Nephron (organoid): ENCODE measurements around the gene THBD.

Experiments used
- H3K27ac Mint-ChIP-seq, 3 experiments: 2 replicates each; pipeline ENCODE4 v1.8.0; 2020; ENCODE audit warnings: mixed read lengths in 3 of 3, mild to moderate bottlenecking in 2 of 3, moderate library complexity in 1 of 3
- H3K27me3 Mint-ChIP-seq: 2 replicates; pipeline ENCODE4 v1.8.0; 2021; ENCODE audit warnings: low read depth, mild to moderate bottlenecking, moderate library complexity, mixed read lengths
- H3K36me3 Mint-ChIP-seq: 2 replicates; pipeline ENCODE4 v1.8.0; 2020; ENCODE audit warnings: low read depth, mixed read lengths
- H3K4me1 Mint-ChIP-seq: 2 replicates; pipeline ENCODE4 v1.8.0; 2020; ENCODE audit warnings: mixed read lengths
- H3K4me3 Mint-ChIP-seq, 3 experiments: 2 replicates each; pipeline ENCODE4 v1.8.0; 2020; ENCODE audit warnings: mild to moderate bottlenecking in 3 of 3, mixed read lengths in 3 of 3, moderate library complexity in 2 of 3
- H3K9me3 Mint-ChIP-seq: 2 replicates; pipeline ENCODE4 v1.8.0; 2020; ENCODE audit warnings: mixed read lengths
- CTCF ChIP-seq, 3 experiments: fragments of 200-600 bp; sonication (generic); IDR thresholded peaks; one replicate each; pipeline ENCODE4 v1.5.0; 2021; ENCODE audit warnings: antibody characterized with exemption in 3 of 3; ENCODE audit not compliant: unreplicated experiment in 3 of 3

Gene THBD

GRCh38 chr20:23020230-23021018 lies 29.0 kb downstream of the THBD start:
- Mint-ChIP-seq H3K27me3 (peaks cover 8% of the 10 kb centered on the region), H3K4me1 (peaks cover 42% of the 10 kb centered on the region), H3K4me3 (no peak overlapping the region), H3K27ac (no peak overlapping the region), H3K9me3 (no peaks in the 10 kb centered on the region), H3K36me3 (no peaks in the 10 kb centered on the region)
- no peak for TF ChIP-seq CTCF (IDR thresholded peaks at IDR 0.05; ENCODE audit: unreplicated experiment in 3 of 3)

GRCh38 chr20:23019403-23019802 lies 30.1 kb downstream of the THBD start:
- H3K36me3 Mint-ChIP-seq = no peaks in the 10 kb centered on the region
- TF ChIP-seq CTCF (IDR thresholded peaks at IDR 0.05; ENCODE audit: unreplicated experiment in 3 of 3) = no peak
- no peak overlapping the region for H3K4me3 Mint-ChIP-seq
- no peaks in the 10 kb centered on the region for H3K9me3 Mint-ChIP-seq
- peaks cover 8% of the 10 kb centered on the region for H3K27me3 Mint-ChIP-seq
- peaks cover 32% of the 10 kb centered on the region for H3K4me1 Mint-ChIP-seq
- no peak overlapping the region for H3K27ac Mint-ChIP-seq

- peaks cover 27% of the 10 kb centered on the region for H3K4me1 Mint-ChIP-seq
- no peak overlapping the region for H3K4me3 Mint-ChIP-seq
- H3K27me3 Mint-ChIP-seq = peaks cover 8% of the 10 kb centered on the region
- no peaks in the 10 kb centered on the region for H3K9me3 Mint-ChIP-seq
- H3K27ac Mint-ChIP-seq = no peak overlapping the region
- TF ChIP-seq CTCF (IDR thresholded peaks at IDR 0.05; ENCODE audit: unreplicated experiment in 3 of 3) = no peak
- H3K36me3 Mint-ChIP-seq = no peaks in the 10 kb centered on the region
Observed at GRCh38 chr20:23018941-23019340, 30.5 kb downstream of the THBD start.

GRCh38 chr20:23018432-23018831 lies 31.0 kb downstream of the THBD start:
- no peak for TF ChIP-seq CTCF (IDR thresholded peaks at IDR 0.05; ENCODE audit: unreplicated experiment in 3 of 3)
- Mint-ChIP-seq H3K4me1 (peaks cover 27% of the 10 kb centered on the region), H3K27ac (peak overlapping the region in 1 of 3 experiments; percentile 21), H3K36me3 (no peaks in the 10 kb centered on the region), H3K4me3 (peak overlapping the region in 1 of 3 experiments; percentile 1), H3K27me3 (peaks cover 11% of the 10 kb centered on the region), H3K9me3 (no peaks in the 10 kb centered on the region)

GRCh38 chr20:23017516-23017915 lies 32.0 kb downstream of the THBD start:
- no peak for TF ChIP-seq CTCF (IDR thresholded peaks at IDR 0.05; ENCODE audit: unreplicated experiment in 3 of 3)
- Mint-ChIP-seq H3K27me3 (peaks cover 12% of the 10 kb centered on the region), H3K27ac (peak overlapping the region in 1 of 3 experiments; percentile 64), H3K9me3 (no peaks in the 10 kb centered on the region), H3K36me3 (no peaks in the 10 kb centered on the region), H3K4me1 (peaks cover 19% of the 10 kb centered on the region), H3K4me3 (no peak overlapping the region)

GRCh38 chr20:23013429-23013828 lies 36.0 kb downstream of the THBD start:
- Mint-ChIP-seq H3K4me1 (peaks cover 8% of the 10 kb centered on the region), H3K9me3 (no peaks in the 10 kb centered on the region), H3K27me3 (peaks cover 6% of the 10 kb centered on the region), H3K27ac (no peak overlapping the region), H3K4me3 (no peak overlapping the region), H3K36me3 (no peaks in the 10 kb centered on the region)
- no peak for TF ChIP-seq CTCF (IDR thresholded peaks at IDR 0.05; ENCODE audit: unreplicated experiment in 3 of 3)
